ENCODE data around the gene SDHAF4. TPM values are rescaled to one million over a fixed set of nuclear protein-coding genes. Genes with fewer than 3 reads are reported as not detected.
A peak's percentile ranks its signal among the peaks of the same experiment; 100 is the strongest.
"Not testable (repeated sequence)": the region's sequence is repeated elsewhere in the genome, so short reads cannot be mapped to it uniquely, and the experiment has no call there.

The SDHAF4 gene
- total RNA-seq: 10 to 100 TPM; 15.5 to 16.4 TPM
- long read RNA-seq, partial matches to known transcripts: 0 of 6 reads
- long read RNA-seq, other reads (novel, unspliced or antisense): 2 of 6 reads

GRCh38 chr6:70566751-70567382 is at the start of gene SDHAF4:
SDHAF4 (plus strand) TSS chr6:70566930; CDS start chr6:70566941, 11 bp downstream.
- DNase-seq (peak; percentile 95), ATAC-seq (peak; percentile 100)
- intact Hi-C loops (cut with DNase I): loop anchor here (5.0 to 10.0 kb wide), 2 partner anchors 108 to 120 kb away; no protein-coding TSS in a partner anchor

DNA sequence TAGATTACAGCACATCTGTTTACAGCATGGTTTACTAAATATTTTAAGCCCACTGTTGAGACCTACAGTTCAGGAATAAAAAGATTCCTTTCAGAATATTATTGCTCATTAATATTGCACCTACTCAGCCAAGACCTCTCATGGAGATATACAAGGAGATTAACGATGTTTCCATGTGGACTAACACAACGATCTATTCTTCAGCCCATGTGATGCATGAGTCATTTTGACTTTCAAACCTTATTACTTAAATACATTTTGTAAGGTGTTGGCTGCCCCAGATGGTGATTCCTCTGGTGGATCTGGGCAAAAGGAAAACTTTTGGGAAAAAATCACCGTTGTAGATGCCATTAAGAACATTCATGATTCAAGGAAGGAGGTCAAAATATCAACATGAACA is 48.0 kb upstream of the SDHAF4 start:
- ATAC-seq (no peak), DNase-seq (no peak)
- intact Hi-C loops (cut with DNase I): no loop called here

DNA sequence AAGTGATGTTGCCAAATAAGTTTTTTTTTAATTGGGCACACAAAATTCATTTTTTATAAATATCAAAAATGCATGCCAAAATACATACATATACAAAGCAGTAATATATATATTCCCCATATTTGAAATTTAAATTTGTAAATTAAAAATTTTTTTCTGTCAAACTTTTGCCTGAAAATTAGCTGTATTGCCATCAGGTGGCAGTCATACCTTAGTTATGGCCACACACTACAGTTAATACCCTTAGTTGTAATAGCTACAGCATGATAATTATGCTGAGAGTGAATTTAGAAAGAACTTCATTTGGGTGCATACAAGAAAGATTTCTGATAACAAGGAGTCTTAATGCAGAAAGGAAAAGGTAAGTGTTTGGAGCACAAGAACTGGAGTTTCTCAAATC is 46.2 kb upstream of the SDHAF4 start:
- no peak for DNase-seq
- ATAC-seq: no peak
- intact Hi-C loops (cut with DNase I): no loop called here

DNA sequence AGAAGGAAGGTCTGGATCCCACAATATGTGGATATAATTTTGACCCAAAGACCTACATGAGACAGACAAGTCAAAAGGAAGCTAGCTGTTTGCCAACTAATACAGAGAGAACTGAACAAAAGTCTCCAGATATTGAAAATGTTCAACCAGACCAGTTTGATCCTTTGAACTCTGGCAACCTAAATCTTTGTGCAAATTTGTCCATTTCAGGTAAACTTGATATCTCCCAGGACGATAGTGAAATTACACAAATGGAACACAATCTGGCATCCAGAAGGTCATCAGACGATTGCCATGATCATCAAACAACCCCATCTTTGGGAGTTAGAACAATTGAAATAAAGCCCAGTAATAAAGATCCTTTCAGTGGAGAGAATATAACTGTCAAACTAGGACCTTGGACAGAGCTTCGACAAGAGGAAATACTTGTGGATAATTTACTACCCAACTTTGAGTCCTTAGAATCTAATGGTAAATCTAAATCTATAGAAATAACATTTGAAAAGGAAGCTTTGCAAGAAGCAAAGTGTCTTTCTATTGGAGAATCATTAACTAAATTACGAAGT is 41.9 kb upstream of the SDHAF4 start:
- no peak for DNase-seq
- ATAC-seq: no peak
- intact Hi-C loops (cut with DNase I): no loop called here

GRCh38 chr6:70527071-70527737 is 39.5 kb upstream of the SDHAF4 start:
- no peak for ATAC-seq
- intact Hi-C loops (cut with DNase I): no loop called here
- DNase-seq: no peak

DNA sequence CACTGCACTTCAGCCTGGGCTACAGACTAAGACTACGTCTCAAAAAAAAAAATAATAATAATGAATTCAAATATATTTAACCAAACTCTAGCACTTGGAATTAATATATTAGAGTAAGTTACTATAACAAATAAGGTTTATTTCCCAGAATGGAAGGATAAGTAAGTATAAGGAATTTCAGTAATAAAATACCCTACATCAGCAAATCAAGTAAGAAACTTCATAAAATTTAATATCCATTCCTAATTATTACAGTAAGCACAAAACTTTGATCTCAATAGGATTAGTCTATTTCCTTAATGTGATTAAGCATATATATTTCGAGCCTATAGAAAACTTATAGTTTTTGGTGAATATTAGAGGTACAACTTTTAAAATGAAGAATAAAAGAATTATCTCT is 36.7 kb upstream of the SDHAF4 start:
- intact Hi-C loops (cut with DNase I): no loop called here
- DNase-seq (no peak), ATAC-seq (no peak)

DNA sequence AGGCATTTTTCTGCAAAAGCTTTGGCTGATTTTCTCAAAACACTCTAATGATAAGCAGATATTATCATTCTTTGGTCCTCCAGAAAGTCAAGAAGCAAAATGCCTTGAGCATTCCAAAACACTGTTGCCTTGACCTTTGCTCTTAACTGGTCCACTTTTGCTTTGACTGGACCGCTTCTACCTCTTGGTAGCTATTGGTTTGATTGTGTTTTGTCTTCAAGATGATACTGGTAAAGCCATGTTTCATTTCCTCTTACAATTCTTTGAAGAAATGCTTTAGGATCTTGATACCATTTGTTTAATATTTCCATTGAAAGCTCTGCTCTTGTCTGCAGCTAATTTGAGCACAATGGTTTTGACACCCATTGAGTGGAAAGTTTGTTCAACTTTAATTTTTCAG is 35.6 kb upstream of the SDHAF4 start:
- DNase-seq (no peak), ATAC-seq (no peak)
- intact Hi-C loops (cut with DNase I): no loop called here

- no peak for DNase-seq
- intact Hi-C loops (cut with DNase I): no loop called here
- ATAC-seq: no peak
Measured at GRCh38 chr6:70537266-70537665, 29.5 kb upstream of the SDHAF4 start.

DNA sequence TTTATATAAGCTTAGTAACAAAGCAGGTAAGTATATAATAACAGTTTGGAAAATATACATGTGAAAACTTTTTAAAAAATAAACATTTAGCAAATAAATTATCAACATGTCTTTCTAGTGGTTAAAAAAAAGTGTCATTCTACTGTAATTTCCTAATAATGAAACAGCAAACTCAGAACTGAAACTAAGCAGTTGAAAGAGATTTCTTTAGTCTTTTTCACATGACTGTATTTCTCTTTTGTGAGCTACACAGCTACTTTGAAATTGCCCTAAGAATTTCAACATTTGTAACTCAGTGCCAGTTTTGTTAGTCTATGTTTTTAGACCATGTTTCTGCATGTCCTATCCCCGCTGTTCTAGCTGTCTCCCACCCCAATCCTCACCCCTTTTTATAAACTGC is 28.4 kb upstream of the SDHAF4 start:
- intact Hi-C loops (cut with DNase I): no loop called here
- DNase-seq (no peak), ATAC-seq (no peak)

DNA sequence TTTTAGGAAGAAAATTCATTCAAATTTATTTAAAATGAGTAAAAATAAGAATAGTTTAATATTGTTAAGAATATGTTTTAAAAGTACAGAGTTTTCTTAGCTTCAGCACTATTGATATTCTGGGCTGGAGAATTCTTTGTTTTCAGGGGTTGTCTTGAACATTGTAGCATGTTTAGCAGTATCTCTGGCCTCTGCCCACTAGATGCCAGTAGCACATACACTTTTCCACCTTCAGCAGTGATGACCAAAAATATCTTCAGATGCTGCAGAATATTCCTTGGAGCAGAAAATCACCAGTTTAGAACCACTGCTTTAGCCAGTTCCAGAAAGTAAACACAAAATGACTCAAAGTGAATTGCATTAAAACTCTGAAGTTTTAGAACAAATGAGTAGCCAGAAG is 19.4 kb upstream of the SDHAF4 start:
- DNase-seq: no peak
- peak; percentile 67 to 82 for ATAC-seq
- intact Hi-C loops (cut with DNase I): loop anchor here in 1 of 2 donors (2.0 to 5.0 kb wide), 3 partner anchors 139 to 410 kb away; partner anchors contain the start of gene B3GAT2

GRCh38 chr6:70547905-70548304 is 18.8 kb upstream of the SDHAF4 start:
- no peak for DNase-seq
- intact Hi-C loops (cut with DNase I): loop anchor here in 1 of 2 donors (2.0 to 5.0 kb wide), 3 partner anchors 139 to 409 kb away; partner anchors contain the start of gene B3GAT2
- peak in 1 of 2 donors; percentile 44 for ATAC-seq

GRCh38 chr6:70549327-70549726 is 17.4 kb upstream of the SDHAF4 start:
- intact Hi-C loops (cut with DNase I): loop anchor here in 1 of 2 donors (5.0 kb wide), 1 partner anchor 408 kb away; the partner anchor contains the start of gene B3GAT2
- no peak for DNase-seq
- no peak for ATAC-seq

DNA sequence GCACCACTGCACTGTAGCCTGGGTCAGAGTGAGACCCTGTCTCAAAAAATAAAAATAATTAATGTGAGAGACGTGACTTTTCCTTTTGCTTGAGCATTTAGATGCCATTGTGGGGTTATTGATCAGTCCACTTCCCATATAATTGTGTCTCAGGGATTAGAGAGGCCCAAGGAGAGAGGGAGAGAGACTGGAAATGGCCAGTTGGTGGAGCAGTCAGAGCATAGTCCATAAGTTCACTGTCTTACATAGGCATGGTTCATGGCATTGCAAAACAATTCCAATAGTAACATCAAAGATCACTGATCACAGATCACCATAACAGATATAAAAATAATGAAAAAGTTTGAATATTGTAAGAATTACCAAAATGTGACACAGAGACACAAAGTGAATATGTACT is 15.2 kb upstream of the SDHAF4 start:
- no peak for DNase-seq
- intact Hi-C loops (cut with DNase I): loop anchor here in 1 of 2 donors (5.0 kb wide), 1 partner anchor 116 kb away; the partner anchor contains the start of gene SMAP1
- peak; percentile 49 to 63 for ATAC-seq

- not testable (repeated sequence) for DNase-seq
- peak; percentile 75 to 80 for ATAC-seq
- intact Hi-C loops (cut with DNase I): loop anchor here in 1 of 2 donors (5.0 kb wide), 1 partner anchor 115 kb away; the partner anchor contains the start of gene SMAP1
Measured at GRCh38 chr6:70552286-70552940, 14.3 kb upstream of the SDHAF4 start.

DNA sequence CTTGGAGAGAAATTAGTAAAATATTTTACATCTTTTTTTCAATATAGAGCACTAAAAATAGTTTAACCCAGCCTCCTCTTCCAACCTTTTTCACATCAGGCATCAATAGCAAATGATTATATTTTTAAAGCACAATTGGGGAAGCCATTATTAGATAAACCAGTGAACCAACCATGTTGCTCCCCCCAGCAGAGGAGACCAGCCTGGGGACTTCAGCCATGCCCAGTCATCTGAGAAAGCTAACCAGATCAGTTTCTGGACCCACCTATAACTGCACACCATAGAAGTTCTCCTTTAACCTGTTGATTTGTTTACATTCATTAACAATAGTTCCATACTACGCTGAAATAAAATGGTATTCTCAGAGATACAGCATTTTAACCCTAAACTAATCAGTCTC is 13.8 kb upstream of the SDHAF4 start:
- intact Hi-C loops (cut with DNase I): loop anchor here in 1 of 2 donors (5.0 kb wide), 1 partner anchor 114 kb away; the partner anchor contains the start of gene SMAP1
- no peak for ATAC-seq
- DNase-seq: no peak

- no peak for DNase-seq
- no peak for ATAC-seq
- intact Hi-C loops (cut with DNase I): no loop called here
Measured at GRCh38 chr6:70557998-70558397, 8.7 kb upstream of the SDHAF4 start.

- intact Hi-C loops (cut with DNase I): loop anchor here in 1 of 2 donors (10.0 kb wide), 1 partner anchor 112 kb away; no protein-coding TSS in a partner anchor
- not testable (repeated sequence) for ATAC-seq, DNase-seq
Measured at GRCh38 chr6:70562401-70562800, 4.3 kb upstream of the SDHAF4 start.

- DNase-seq: no peak
- no peak for ATAC-seq
- intact Hi-C loops (cut with DNase I): loop anchor here in 1 of 2 donors (10.0 kb wide), 1 partner anchor 111 kb away; no protein-coding TSS in a partner anchor
Measured at GRCh38 chr6:70563530-70563929, 3.2 kb upstream of the SDHAF4 start.

DNA sequence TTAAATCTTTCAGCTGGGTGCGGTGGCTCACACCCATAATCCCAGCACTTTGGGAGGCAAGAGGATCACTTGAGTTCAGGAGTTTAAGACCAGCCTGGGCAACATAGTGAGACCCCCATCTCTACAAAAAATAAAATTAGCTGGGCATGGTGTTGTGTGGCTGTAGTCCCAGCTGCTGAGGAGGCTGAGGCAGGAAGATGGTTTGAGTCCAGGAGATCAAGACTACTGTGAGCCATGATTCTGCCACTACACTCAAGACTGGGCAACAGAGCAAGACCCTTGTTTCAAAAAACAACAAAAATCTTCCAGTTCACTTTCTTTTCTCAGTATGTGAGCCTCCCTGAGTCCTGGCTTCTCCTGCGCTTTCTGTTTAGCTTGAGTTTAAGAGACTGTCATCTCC is 7.9 kb downstream of the SDHAF4 start:
- intact Hi-C loops (cut with DNase I): no loop called here
- ATAC-seq (no peak), DNase-seq (no peak)
